ENCODE results near the gene ANKLE2.

DNA sequence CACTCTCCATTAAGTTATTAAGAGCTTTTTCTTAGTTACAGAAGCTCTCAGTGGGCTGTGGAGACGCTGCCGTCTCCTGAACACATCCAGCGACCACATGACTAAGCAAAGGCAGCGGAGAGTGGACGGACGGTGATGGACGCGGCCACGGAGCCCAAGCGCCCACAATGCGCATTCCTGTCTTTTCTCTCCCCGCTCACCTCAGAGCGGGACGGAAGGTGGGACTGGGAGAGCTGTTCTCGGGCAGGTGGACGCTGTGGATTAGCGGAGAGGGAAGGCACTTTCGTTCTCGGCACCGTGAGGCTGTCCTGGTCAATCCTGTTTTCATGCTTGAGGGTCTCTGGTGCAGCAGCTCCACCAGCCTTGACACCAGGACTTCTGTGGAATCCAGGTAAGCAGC is 2.6 kb upstream of the ANKLE2 start:
- TF ChIP-seq, protein P1, sequence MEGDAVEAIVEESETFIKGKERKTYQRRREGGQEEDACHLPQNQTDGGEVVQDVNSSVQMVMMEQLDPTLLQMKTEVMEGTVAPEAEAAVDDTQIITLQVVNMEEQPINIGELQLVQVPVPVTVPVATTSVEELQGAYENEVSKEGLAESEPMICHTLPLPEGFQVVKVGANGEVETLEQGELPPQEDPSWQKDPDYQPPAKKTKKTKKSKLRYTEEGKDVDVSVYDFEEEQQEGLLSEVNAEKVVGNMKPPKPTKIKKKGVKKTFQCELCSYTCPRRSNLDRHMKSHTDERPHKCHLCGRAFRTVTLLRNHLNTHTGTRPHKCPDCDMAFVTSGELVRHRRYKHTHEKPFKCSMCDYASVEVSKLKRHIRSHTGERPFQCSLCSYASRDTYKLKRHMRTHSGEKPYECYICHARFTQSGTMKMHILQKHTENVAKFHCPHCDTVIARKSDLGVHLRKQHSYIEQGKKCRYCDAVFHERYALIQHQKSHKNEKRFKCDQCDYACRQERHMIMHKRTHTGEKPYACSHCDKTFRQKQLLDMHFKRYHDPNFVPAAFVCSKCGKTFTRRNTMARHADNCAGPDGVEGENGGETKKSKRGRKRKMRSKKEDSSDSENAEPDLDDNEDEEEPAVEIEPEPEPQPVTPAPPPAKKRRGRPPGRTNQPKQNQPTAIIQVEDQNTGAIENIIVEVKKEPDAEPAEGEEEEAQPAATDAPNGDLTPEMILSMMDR (IDR thresholded peaks at IDR 0.05; ENCODE audit: poor library complexity, severe bottlenecking), result no peak
- no peak for TF ChIP-seq TAF1 (IDR thresholded peaks at IDR 0.05; ENCODE audit: low read depth)
- no peak for TF ChIP-seq POLR2AphosphoS5 (IDR thresholded peaks at IDR 0.05)
- TF ChIP-seq, protein P2, sequence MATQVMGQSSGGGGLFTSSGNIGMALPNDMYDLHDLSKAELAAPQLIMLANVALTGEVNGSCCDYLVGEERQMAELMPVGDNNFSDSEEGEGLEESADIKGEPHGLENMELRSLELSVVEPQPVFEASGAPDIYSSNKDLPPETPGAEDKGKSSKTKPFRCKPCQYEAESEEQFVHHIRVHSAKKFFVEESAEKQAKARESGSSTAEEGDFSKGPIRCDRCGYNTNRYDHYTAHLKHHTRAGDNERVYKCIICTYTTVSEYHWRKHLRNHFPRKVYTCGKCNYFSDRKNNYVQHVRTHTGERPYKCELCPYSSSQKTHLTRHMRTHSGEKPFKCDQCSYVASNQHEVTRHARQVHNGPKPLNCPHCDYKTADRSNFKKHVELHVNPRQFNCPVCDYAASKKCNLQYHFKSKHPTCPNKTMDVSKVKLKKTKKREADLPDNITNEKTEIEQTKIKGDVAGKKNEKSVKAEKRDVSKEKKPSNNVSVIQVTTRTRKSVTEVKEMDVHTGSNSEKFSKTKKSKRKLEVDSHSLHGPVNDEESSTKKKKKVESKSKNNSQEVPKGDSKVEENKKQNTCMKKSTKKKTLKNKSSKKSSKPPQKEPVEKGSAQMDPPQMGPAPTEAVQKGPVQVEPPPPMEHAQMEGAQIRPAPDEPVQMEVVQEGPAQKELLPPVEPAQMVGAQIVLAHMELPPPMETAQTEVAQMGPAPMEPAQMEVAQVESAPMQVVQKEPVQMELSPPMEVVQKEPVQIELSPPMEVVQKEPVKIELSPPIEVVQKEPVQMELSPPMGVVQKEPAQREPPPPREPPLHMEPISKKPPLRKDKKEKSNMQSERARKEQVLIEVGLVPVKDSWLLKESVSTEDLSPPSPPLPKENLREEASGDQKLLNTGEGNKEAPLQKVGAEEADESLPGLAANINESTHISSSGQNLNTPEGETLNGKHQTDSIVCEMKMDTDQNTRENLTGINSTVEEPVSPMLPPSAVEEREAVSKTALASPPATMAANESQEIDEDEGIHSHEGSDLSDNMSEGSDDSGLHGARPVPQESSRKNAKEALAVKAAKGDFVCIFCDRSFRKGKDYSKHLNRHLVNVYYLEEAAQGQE (IDR thresholded peaks at IDR 0.05; ENCODE audit: borderline replicate concordance), result no peak
- no peak for TF ChIP-seq RAD21 (conservative IDR thresholded peaks at IDR 0.05)

Data from neural cell (in vitro differentiated cells).